Mammary epithelial cell (primary cell): ENCODE data around the gene IL10.

ENCODE experiments used
- EZH2 ChIP-seq: IDR thresholded peaks from 2 replicates; pipeline ENCODE4 v1.6.1; 2012; ENCODE audit warnings: low read length, inconsistent platforms, borderline replicate concordance
- TF ChIP-seq, protein P1 (sequence below), 2 donors: IDR thresholded peaks in 1 of 2; conservative IDR thresholded peaks in 1 of 2; 2 replicates each; pipeline ENCODE4 v1.5.1; 2011 to 2012; ENCODE audit warnings: inconsistent platforms in 2 of 2, low read length in 2 of 2, mild to moderate bottlenecking in 2 of 2, control low read depth in 1 of 2, low read depth in 1 of 2; ENCODE audit not compliant: insufficient read depth in 1 of 2; ENCODE audit errors: extremely low read depth in 1 of 2

- TF ChIP-seq, protein P1, sequence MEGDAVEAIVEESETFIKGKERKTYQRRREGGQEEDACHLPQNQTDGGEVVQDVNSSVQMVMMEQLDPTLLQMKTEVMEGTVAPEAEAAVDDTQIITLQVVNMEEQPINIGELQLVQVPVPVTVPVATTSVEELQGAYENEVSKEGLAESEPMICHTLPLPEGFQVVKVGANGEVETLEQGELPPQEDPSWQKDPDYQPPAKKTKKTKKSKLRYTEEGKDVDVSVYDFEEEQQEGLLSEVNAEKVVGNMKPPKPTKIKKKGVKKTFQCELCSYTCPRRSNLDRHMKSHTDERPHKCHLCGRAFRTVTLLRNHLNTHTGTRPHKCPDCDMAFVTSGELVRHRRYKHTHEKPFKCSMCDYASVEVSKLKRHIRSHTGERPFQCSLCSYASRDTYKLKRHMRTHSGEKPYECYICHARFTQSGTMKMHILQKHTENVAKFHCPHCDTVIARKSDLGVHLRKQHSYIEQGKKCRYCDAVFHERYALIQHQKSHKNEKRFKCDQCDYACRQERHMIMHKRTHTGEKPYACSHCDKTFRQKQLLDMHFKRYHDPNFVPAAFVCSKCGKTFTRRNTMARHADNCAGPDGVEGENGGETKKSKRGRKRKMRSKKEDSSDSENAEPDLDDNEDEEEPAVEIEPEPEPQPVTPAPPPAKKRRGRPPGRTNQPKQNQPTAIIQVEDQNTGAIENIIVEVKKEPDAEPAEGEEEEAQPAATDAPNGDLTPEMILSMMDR (conservative IDR thresholded peaks at IDR 0.05 in 1 of 2, IDR thresholded peaks at IDR 0.05 in 1 of 2; ENCODE audit: extremely low read depth in 1 of 2, insufficient read depth in 1 of 2, low read depth in 1 of 2, low read length in 2 of 2): no peak
- no peak for TF ChIP-seq EZH2
Observed at GRCh38 chr1:206801467-206801866, 29.2 kb upstream of the IL10 start.
